CD4-positive, CD25-positive, alpha-beta regulatory T cell (primary cell): ENCODE measurements around the gene SLC25A22. TPM values are rescaled to one million over a fixed set of nuclear protein-coding genes. Genes with fewer than 3 reads are reported as not detected.

ENCODE experiments used
- ATAC-seq, 2 donors: fragments of 150-1000 bp; cut with Tn5 transposase; one replicate each; pipeline ENCODE4 v1.10.0; 2021; ENCODE audit warnings: low read depth in 2 of 2, moderate number of reproducible peaks in 2 of 2, moderate library complexity in 1 of 2
- DNase-seq, 3 donors: peaks; one replicate each; pipeline versions ENCODE4 v3.0.0 to v3.0.0-alpha.2; 2012 to 2022; ENCODE audit warnings: mixed read lengths in 1 of 3
- H3K27ac ChIP-seq: one replicate; pipeline ENCODE4 v1.7.0; 2013; ENCODE audit warnings: mild to moderate bottlenecking, low read length; ENCODE audit not compliant: insufficient read depth, poor library complexity, severe bottlenecking
- H3K27me3 ChIP-seq: one replicate; pipeline ENCODE4 v1.7.0; 2013; ENCODE audit warnings: low read length; ENCODE audit not compliant: control insufficient read depth, insufficient read depth
- H3K36me3 ChIP-seq: one replicate; pipeline ENCODE4 v1.7.0; 2013; ENCODE audit warnings: mild to moderate bottlenecking, low read length, moderate library complexity; ENCODE audit not compliant: control insufficient read depth, insufficient read depth
- H3K4me1 ChIP-seq: 2 replicates; pipeline ENCODE4 v1.7.0; 2013; ENCODE audit warnings: mild to moderate bottlenecking, low read length; ENCODE audit not compliant: insufficient read depth, control insufficient read depth, poor library complexity, severe bottlenecking
- H3K4me3 ChIP-seq: one replicate; pipeline ENCODE4 v1.7.0; 2013; ENCODE audit warnings: low read depth, mild to moderate bottlenecking, low read length, moderate library complexity
- H3K9me3 ChIP-seq, 2 experiments: 1 replicate in 1 of 2; 2 replicates in 1 of 2; pipeline ENCODE4 v1.7.0; 2013; ENCODE audit warnings: low read length in 2 of 2, mild to moderate bottlenecking in 1 of 2, moderate library complexity in 1 of 2; ENCODE audit not compliant: control insufficient read depth in 2 of 2
- H3K27ac Mint-ChIP-seq, 3 donors: one replicate each; pipeline ENCODE4 v1.8.0; 2020 to 2022; ENCODE audit warnings: mild to moderate bottlenecking in 3 of 3, mixed read lengths in 3 of 3, moderate library complexity in 2 of 3
- H3K27me3 Mint-ChIP-seq: one replicate; pipeline ENCODE4 v1.8.0; 2022; ENCODE audit warnings: mild to moderate bottlenecking, mixed read lengths
- H3K36me3 Mint-ChIP-seq: one replicate; pipeline ENCODE4 v1.8.0; 2020; ENCODE audit warnings: mixed read lengths
- H3K4me1 Mint-ChIP-seq, 4 donors: one replicate each; pipeline ENCODE4 v1.8.0; 2020 to 2022; ENCODE audit warnings: mixed read lengths in 4 of 4, mild to moderate bottlenecking in 1 of 4
- H3K4me3 Mint-ChIP-seq, 4 donors: one replicate each; pipeline ENCODE4 v1.8.0; 2020 to 2022; ENCODE audit warnings: mild to moderate bottlenecking in 4 of 4, mixed read lengths in 4 of 4, moderate library complexity in 3 of 4
- H3K9me3 Mint-ChIP-seq, 7 donors: one replicate each; pipeline ENCODE4 v1.8.0; 2020 to 2022; ENCODE audit warnings: mixed read lengths in 7 of 7, mild to moderate bottlenecking in 3 of 7, moderate library complexity in 2 of 7
- polyA plus RNA-seq, 4 donors: library from polyadenylated mRNA; unstranded; fragments of 300-500 nt; fragmentation: Illumina TruSeq; gene quantifications; one replicate each; pipeline ENCODE4 v1.2.3, GENCODE V29; 2021
- total RNA-seq: library from RNA; stranded (reverse); gene quantifications from one replicate; pipeline ENCODE4 v1.2.3, GENCODE V29; 2022

Gene SLC25A22
- total and polyA plus RNA-seq, 5 donors from 2014 or later, result 5.3 to 20.3 (median 6.6) TPM

- DNase-seq (no peak), ATAC-seq (no peak)
- no peaks in the 10 kb centered on the region for H3K36me3 Mint-ChIP-seq
- Histone ChIP-seq H3K36me3 (no peaks in the 10 kb centered on the region), H3K27me3 (no peaks in the 10 kb centered on the region), H3K4me1 (peaks cover 60% of the 10 kb centered on the region), H3K4me3 (no peak overlapping the region), H3K27ac (no peak overlapping the region), H3K9me3 (no peaks in the 10 kb centered on the region)
- H3K27me3 Mint-ChIP-seq, result peaks cover 33% of the 10 kb centered on the region
- H3K4me3 Mint-ChIP-seq, result peak overlapping the region; percentile 54 to 72 (median 58)
- no peaks in the 10 kb centered on the region for H3K9me3 Mint-ChIP-seq
- peak overlapping the region in 1 of 3 donors; percentile 73 for H3K27ac Mint-ChIP-seq
- peaks cover 0 to 46% (median 6%) of the 10 kb centered on the region in 4 donors for H3K4me1 Mint-ChIP-seq
Observed at GRCh38 chr11:831961-832528, 34.0 kb upstream of the SLC25A22 start.

DNA sequence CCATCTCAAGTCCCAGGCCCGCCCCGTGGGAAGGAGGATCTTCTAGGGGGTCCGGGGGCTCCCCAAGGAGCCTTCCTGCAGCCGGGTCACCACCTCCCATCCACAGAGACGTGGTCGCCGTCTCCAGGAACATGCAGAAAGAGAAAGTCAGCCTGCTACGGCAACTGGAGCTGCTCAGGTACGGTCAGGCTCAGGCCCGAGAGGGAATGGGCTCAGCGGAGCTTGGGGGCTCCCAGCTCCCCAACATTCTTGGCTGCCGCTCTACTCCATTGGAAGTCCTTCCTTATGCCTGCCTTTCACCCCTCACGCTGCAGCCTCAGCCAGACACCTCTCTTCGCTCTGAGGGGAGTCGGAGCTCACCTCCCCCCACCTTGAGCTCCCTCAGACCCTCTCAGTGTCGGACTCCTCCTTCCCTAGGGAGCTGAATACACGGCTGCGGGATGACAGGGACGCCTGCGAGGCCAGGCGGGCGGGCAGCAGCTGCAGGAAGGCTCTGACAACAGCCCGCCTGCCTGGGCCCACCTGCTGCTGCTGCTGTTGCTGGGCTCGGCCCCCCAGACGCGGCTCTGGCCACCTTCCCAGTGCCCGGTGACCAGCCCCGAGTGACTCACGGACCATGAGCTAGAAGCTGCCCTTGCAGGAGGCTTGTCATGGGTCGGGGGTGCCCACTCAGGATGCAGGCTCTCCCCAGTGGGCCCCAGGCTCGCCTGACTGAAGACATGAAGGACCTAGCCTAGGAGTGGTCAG lies 33.2 kb upstream of the SLC25A22 start:
- Histone ChIP-seq H3K4me1 (peaks cover 68% of the 10 kb centered on the region), H3K36me3 (no peaks in the 10 kb centered on the region), H3K27me3 (no peaks in the 10 kb centered on the region), H3K9me3 (no peaks in the 10 kb centered on the region), H3K27ac (no peak overlapping the region), H3K4me3 (no peak overlapping the region)
- Mint-ChIP-seq H3K4me3 (peak overlapping the region; percentile 54 to 63 (median 58)), H3K9me3 (no peaks in the 10 kb centered on the region), H3K36me3 (no peaks in the 10 kb centered on the region), H3K27me3 (peaks cover 37% of the 10 kb centered on the region), H3K27ac (peak overlapping the region in 1 of 3 donors; percentile 73), H3K4me1 (peaks cover 0 to 51% (median 8%) of the 10 kb centered on the region in 4 donors)
- ATAC-seq (no peak), DNase-seq (no peak)

GRCh38 chr11:830295-831117 lies 32.4 kb upstream of the SLC25A22 start:
- Histone ChIP-seq H3K27ac (no peak overlapping the region), H3K4me3 (no peak overlapping the region), H3K4me1 (peaks cover 72% of the 10 kb centered on the region), H3K27me3 (no peaks in the 10 kb centered on the region), H3K36me3 (no peaks in the 10 kb centered on the region), H3K9me3 (no peaks in the 10 kb centered on the region)
- Mint-ChIP-seq H3K27me3 (peaks cover 39% of the 10 kb centered on the region), H3K4me3 (peak overlapping the region in 3 of 4 donors; percentile 38 to 64 (median 63)), H3K27ac (no peak overlapping the region), H3K36me3 (no peaks in the 10 kb centered on the region), H3K4me1 (peaks cover 0 to 52% (median 8%) of the 10 kb centered on the region in 4 donors), H3K9me3 (no peaks in the 10 kb centered on the region)
- DNase-seq, result peak in 2 of 3 donors; percentile 50 to 69
- peak; percentile 29 to 43 for ATAC-seq

- no peak overlapping the region for H3K4me3 ChIP-seq
- Mint-ChIP-seq H3K4me3 (peak overlapping the region in 3 of 4 donors; percentile 54 to 64 (median 57)), H3K36me3 (peaks cover 6% of the 10 kb centered on the region), H3K27ac (no peak overlapping the region), H3K9me3 (no peaks in the 10 kb centered on the region), H3K27me3 (peaks cover 39% of the 10 kb centered on the region), H3K4me1 (peaks cover 0 to 54% (median 9%) of the 10 kb centered on the region in 4 donors)
- DNase-seq (no peak), ATAC-seq (no peak)
- peaks cover 70% of the 10 kb centered on the region for H3K4me1 ChIP-seq
- H3K9me3 ChIP-seq, result no peaks in the 10 kb centered on the region
- no peaks in the 10 kb centered on the region for H3K36me3 ChIP-seq
- no peak overlapping the region for H3K27ac ChIP-seq
- H3K27me3 ChIP-seq, result no peaks in the 10 kb centered on the region
Observed at GRCh38 chr11:829847-830294, 31.8 kb upstream of the SLC25A22 start.

DNA sequence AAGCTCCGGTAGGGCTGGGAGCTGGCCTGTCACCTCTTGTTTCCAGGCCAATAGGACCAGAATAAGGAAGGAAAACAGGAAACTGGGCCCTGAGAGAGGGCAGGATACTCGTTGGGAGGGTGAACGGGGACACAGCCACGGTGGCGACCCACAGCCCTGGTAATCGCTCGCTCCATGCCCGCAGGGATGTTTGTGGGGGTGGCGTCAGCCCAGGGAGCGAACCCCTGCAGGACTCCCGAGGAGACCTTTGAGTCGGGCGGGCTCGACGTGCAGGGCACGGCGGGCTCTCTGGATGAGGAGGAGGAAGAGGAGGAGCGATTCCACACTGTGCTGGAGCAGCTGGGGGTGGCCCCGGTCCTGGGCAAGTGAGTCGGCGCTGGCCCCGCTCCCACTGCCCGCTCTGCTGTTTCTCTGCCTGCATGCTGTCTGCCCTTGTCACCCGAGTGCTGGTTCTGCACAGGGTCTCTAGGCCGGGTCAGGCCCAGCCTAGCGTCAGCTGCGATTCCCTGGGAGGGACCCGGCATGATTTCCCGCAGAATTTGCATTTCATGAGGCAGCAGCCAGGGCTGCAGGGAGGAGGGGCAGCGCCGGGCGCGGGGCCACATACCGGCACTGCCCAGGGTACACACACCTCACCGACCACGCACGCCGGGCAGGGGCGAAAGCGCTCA lies 31.2 kb upstream of the SLC25A22 start:
- peaks cover 68% of the 10 kb centered on the region for H3K4me1 ChIP-seq
- Mint-ChIP-seq H3K27me3 (peaks cover 39% of the 10 kb centered on the region), H3K36me3 (peaks cover 7% of the 10 kb centered on the region), H3K4me1 (peaks cover 0 to 53% (median 9%) of the 10 kb centered on the region in 4 donors), H3K27ac (no peak overlapping the region), H3K4me3 (peak overlapping the region; percentile 21 to 64 (median 56)), H3K9me3 (no peaks in the 10 kb centered on the region)
- DNase-seq (no peak), ATAC-seq (no peak)
- no peaks in the 10 kb centered on the region for H3K27me3 ChIP-seq
- H3K4me3 ChIP-seq, result no peak overlapping the region
- no peaks in the 10 kb centered on the region for H3K9me3 ChIP-seq
- no peaks in the 10 kb centered on the region for H3K36me3 ChIP-seq
- no peak overlapping the region for H3K27ac ChIP-seq

GRCh38 chr11:828506-829175 lies 30.6 kb upstream of the SLC25A22 start:
- Mint-ChIP-seq H3K4me1 (peaks cover 0 to 47% (median 9%) of the 10 kb centered on the region in 4 donors), H3K27ac (no peak overlapping the region), H3K36me3 (peaks cover 7% of the 10 kb centered on the region), H3K27me3 (peaks cover 39% of the 10 kb centered on the region), H3K4me3 (peak overlapping the region; percentile 57 to 89 (median 81)), H3K9me3 (no peaks in the 10 kb centered on the region)
- H3K9me3 ChIP-seq, result no peaks in the 10 kb centered on the region
- ATAC-seq (no peak), DNase-seq (no peak)
- H3K27me3 ChIP-seq, result no peaks in the 10 kb centered on the region
- peaks cover 66% of the 10 kb centered on the region for H3K4me1 ChIP-seq
- H3K4me3 ChIP-seq, result no peak overlapping the region
- H3K36me3 ChIP-seq, result peaks cover 6% of the 10 kb centered on the region
- H3K27ac ChIP-seq, result no peak overlapping the region

- Mint-ChIP-seq H3K9me3 (no peaks in the 10 kb centered on the region), H3K27me3 (peaks cover 39% of the 10 kb centered on the region), H3K4me3 (peak within 1 kb of the TSS; percentile 77 to 91 (median 86)), H3K36me3 (peaks cover 7% of the 10 kb centered on the region), H3K4me1 (peaks cover 0 to 46% (median 10%) of the 10 kb centered on the region in 4 donors), H3K27ac (no peak within 1 kb of the TSS)
- Histone ChIP-seq H3K27me3 (no peaks in the 10 kb centered on the region), H3K4me3 (no peak within 1 kb of the TSS), H3K36me3 (peaks cover 6% of the 10 kb centered on the region), H3K4me1 (peaks cover 59% of the 10 kb centered on the region), H3K27ac (no peak within 1 kb of the TSS), H3K9me3 (no peaks in the 10 kb centered on the region)
- no peak for ATAC-seq
- no peak for DNase-seq
Observed at GRCh38 chr11:827897-828192, 29.8 kb upstream of the SLC25A22 start, which contains the start of gene CRACR2B. Gene CRACR2B, plus strand, starts transcription at chr11:827919. Its CDS starts 689 bp downstream, at chr11:828608.
